ENCODE data around the gene ETV3.
"Not testable (repeated sequence)": the region's sequence is repeated elsewhere in the genome, so short reads cannot be mapped to it uniquely, and the experiment has no call there.

ETV3 gene

GRCh38 chr1:157105988-157106812 is 32.0 kb downstream of the ETV3 start:
- TF ChIP-seq POLR2A (IDR thresholded peaks at IDR 0.05; ENCODE audit: low read depth, low read length) = no peak; the same call in 1 of the 2 replicates
- FAIRE-seq (no peak), DNase-seq (ENCODE audit: insufficient read length, low spot score) (peak; percentile 93)

GRCh38 chr1:157105298-157105987 is 32.8 kb downstream of the ETV3 start:
- FAIRE-seq = no peak
- no peak for TF ChIP-seq POLR2A (IDR thresholded peaks at IDR 0.05; ENCODE audit: low read depth, low read length)
- no peak for DNase-seq (ENCODE audit: insufficient read length, low spot score)

DNA sequence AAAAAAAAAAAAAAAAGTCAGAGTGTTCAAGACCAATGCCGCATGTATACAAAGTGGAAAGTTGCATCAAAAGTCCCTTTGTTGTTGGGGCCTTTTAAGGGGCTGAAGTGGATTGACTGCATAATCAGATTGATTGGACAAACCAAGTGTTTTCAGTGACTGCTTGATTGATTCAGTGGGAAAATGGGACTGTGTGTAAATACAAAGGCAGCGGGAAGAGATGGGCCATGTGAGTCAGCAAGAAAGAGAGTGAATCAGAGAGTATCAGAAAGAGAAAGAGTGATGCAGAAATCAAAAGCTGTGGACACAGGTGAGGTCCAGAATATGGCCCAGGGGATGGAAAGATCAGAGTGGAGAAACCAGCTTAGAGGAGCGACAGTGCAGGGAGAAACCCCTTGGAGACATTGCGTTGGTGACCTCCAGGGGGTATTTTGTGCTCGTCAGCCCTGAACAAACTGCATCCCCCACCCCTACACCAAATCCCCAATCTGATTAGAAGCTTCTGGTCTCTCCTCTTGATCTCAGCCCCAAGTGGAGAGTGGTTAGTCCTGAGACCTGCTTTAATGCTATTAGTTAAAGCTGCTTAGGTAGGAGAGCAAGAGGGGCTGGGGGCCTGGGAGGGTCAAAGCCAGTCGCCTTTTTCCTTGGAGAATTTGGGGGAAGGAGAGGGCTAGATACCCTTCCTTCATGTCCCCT is 33.4 kb downstream of the ETV3 start:
- DNase-seq (ENCODE audit: insufficient read length, low spot score) = peak; percentile 36
- TF ChIP-seq POLR2A (IDR thresholded peaks at IDR 0.05; ENCODE audit: low read depth, low read length) = no peak

GRCh38 chr1:157103268-157103667 is 34.9 kb downstream of the ETV3 start:
- no peak for TF ChIP-seq POLR2A (IDR thresholded peaks at IDR 0.05; ENCODE audit: low read depth, low read length)
- DNase-seq (ENCODE audit: insufficient read length, low spot score) (no peak), FAIRE-seq (no peak)

More for the DNA sequence above, 33.4 kb downstream of the ETV3 start:
- FAIRE-seq = no peak

GRCh38 chr1:157101149-157101548 is 37.0 kb downstream of the ETV3 start:
- no peak for DNase-seq (ENCODE audit: insufficient read length, low spot score)
- TF ChIP-seq POLR2A (IDR thresholded peaks at IDR 0.05; ENCODE audit: low read depth, low read length) = no peak
- FAIRE-seq = no peak

GRCh38 chr1:157099633-157100009 is 38.6 kb downstream of the ETV3 start, which contains the start of gene ETV3L:
ETV3L (minus strand) TSS chr1:157099808; CDS start chr1:157099523, 285 bp downstream.
- FAIRE-seq (no peak), DNase-seq (ENCODE audit: insufficient read length, low spot score) (no peak)

DNA sequence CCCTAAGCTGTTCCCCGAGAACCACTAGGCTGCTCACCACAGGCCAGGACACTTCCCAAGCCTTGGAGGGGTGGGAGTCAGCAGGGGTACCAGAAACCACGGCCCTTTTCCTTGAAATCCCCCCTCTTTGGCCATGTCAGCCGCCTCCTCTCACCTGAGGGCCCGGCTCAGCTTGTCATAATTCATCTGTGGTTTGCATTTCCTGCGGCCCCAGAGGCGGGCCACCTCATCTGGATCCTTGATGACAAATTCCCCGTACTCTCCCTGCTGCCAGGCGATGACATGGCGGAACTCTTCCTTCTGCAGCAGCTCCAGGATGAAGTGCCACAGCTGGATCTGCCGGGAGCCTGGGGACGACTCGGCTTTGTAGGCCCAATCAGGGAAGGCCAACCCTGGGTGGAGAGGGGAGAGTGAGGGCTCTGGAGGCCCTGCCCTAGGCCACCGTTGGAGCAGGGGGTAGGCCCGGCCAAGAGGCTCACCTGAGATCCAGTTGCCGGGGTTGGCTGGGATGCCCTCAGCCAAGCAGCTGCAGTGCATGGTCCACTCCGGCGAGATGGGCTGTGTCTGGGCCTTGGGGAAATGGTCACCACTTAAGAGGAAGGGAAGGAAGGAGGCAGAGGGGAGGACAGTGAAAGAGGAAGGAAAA is 39.1 kb downstream of the ETV3 start:
- not testable (repeated sequence) for FAIRE-seq

More at GRCh38 chr1:157099633-157100009, 38.6 kb downstream of the ETV3 start, which contains the start of gene ETV3L:
- no peak for TF ChIP-seq POLR2A (IDR thresholded peaks at IDR 0.05; ENCODE audit: low read depth, low read length)

DNA sequence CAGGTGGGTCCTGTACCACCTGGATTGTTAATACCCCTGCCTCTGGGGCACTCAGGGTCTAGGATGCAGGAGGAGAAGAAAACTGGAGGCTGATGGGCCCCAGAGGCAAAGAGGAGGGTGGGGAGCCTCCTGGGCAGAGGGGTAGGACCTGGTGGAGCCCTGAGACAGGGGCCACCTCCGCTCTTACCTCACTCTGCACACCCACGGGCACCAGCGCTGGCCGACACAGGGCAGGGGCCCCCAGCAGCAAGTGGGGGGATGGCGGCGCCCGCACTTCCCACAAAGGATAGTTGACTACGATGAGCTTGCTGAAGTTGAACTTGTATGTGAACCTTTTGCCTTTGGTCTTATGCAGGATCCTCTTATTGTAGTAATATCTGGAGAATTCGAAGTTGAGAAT is 39.7 kb downstream of the ETV3 start:
- FAIRE-seq = no peak
- DNase-seq (ENCODE audit: insufficient read length, low spot score) = no peak
- no peak for TF ChIP-seq POLR2A (IDR thresholded peaks at IDR 0.05; ENCODE audit: low read depth, low read length)

More for the DNA sequence above, 39.1 kb downstream of the ETV3 start:
- DNase-seq (ENCODE audit: insufficient read length, low spot score) = not testable (repeated sequence)

- FAIRE-seq (no peak), DNase-seq (ENCODE audit: insufficient read length, low spot score) (no peak)
- no peak for TF ChIP-seq POLR2A (IDR thresholded peaks at IDR 0.05; ENCODE audit: low read depth, low read length)
Observed at GRCh38 chr1:157097692-157098091, 40.5 kb downstream of the ETV3 start.

DNA sequence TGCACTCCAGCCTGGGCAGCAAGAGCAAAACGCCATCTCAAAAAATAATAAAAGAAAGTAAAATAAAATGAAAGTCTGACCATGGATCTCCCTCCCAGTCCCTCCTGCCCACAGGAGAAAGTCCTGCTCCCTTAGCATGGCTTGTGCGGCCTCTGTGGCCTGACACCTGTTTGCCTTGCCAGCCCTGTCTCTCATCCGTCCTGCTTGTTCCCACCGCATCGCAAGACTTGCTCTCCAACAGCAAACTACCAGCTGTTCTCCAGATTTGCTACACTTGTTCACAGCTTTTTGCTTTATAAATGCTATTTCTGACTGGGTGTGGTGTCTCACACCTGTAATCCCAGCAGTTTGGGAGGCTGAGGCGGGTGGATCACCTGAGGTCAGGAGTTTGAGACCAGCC is 41.3 kb downstream of the ETV3 start:
- FAIRE-seq = no peak
- TF ChIP-seq POLR2A (IDR thresholded peaks at IDR 0.05; ENCODE audit: low read depth, low read length) = no peak
- no peak for DNase-seq (ENCODE audit: insufficient read length, low spot score)

- DNase-seq (ENCODE audit: insufficient read length, low spot score) (no peak), FAIRE-seq (no peak)
- TF ChIP-seq POLR2A (IDR thresholded peaks at IDR 0.05; ENCODE audit: low read depth, low read length) = no peak
Observed at GRCh38 chr1:157095551-157095950, 42.6 kb downstream of the ETV3 start.

- no peak for DNase-seq (ENCODE audit: insufficient read length, low spot score)
- no peak for TF ChIP-seq POLR2A (IDR thresholded peaks at IDR 0.05; ENCODE audit: low read depth, low read length)
- no peak for FAIRE-seq
Observed at GRCh38 chr1:157095091-157095490, 43.1 kb downstream of the ETV3 start.

- TF ChIP-seq POLR2A (IDR thresholded peaks at IDR 0.05; ENCODE audit: low read depth, low read length) = no peak
- FAIRE-seq (no peak), DNase-seq (ENCODE audit: insufficient read length, low spot score) (no peak)
Observed at GRCh38 chr1:157092831-157093230, 45.4 kb downstream of the ETV3 start.

All from H54 (cell line).